ENCODE results near the gene RASA2. TPM values are rescaled to one million over a fixed set of nuclear protein-coding genes. Genes with fewer than 3 reads are reported as not detected.

Gene RASA2
- total RNA-seq, 4 donors from 2014 or later, result 10.6 to 15.5 (median 14.8) TPM

DNA sequence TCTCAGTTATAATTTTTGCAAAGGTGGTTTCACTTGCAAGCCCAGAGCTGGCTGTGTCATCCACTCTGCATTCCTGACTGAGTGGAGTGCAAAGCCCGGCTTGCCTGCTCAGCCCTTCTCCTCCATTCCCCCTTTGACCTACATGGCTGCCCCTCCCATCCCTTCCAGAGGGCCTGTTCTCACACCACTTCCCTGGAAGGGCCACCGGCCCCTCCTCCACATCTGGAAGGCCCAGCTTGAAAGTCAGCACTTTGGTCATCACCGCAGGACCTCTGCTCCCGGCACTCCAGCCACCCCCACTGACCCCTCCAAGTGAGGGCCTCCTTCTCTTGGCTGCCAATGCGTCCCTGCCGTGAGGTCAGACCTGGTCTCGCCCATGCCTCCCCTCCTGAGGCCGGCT, 177.2 kb downstream of the RASA2 start:
- no peak for ATAC-seq
- Histone ChIP-seq H3K27ac (no peak overlapping the region), H3K4me1 (peaks cover 0 to 24% (median 0%) of the 10 kb centered on the region in 3 donors), H3K27me3 (no peaks in the 10 kb centered on the region), H3K9me3 (no peaks in the 10 kb centered on the region), H3K36me3 (no peaks in the 10 kb centered on the region), H3K4me3 (no peak overlapping the region)
- WGBS, 2 donors (ENCODE audit: low coverage in 1 of 2), result 43% methylated on average over 2 of the region's 8 CpGs; no CpG with 5 or more reads in 1 of the 2 donors
- TF ChIP-seq EP300 (IDR thresholded peaks at IDR 0.05) (no peak), POLR2AphosphoS5 (IDR thresholded peaks at IDR 0.05) (no peak), POLR2A (IDR thresholded peaks at IDR 0.05) (no peak)
- TF ChIP-seq, protein P1, sequence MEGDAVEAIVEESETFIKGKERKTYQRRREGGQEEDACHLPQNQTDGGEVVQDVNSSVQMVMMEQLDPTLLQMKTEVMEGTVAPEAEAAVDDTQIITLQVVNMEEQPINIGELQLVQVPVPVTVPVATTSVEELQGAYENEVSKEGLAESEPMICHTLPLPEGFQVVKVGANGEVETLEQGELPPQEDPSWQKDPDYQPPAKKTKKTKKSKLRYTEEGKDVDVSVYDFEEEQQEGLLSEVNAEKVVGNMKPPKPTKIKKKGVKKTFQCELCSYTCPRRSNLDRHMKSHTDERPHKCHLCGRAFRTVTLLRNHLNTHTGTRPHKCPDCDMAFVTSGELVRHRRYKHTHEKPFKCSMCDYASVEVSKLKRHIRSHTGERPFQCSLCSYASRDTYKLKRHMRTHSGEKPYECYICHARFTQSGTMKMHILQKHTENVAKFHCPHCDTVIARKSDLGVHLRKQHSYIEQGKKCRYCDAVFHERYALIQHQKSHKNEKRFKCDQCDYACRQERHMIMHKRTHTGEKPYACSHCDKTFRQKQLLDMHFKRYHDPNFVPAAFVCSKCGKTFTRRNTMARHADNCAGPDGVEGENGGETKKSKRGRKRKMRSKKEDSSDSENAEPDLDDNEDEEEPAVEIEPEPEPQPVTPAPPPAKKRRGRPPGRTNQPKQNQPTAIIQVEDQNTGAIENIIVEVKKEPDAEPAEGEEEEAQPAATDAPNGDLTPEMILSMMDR (IDR thresholded peaks at IDR 0.05), result no peak

Other genes with a start within 250 kb of the RASA2 start
- 100 to 1,000 TPM; 183 to 225 (median 203) TPM for gene ZBTB38, start 118.5 kb upstream of the RASA2 start, total RNA-seq